ENCODE results near the gene GTF2A1L.

DNA sequence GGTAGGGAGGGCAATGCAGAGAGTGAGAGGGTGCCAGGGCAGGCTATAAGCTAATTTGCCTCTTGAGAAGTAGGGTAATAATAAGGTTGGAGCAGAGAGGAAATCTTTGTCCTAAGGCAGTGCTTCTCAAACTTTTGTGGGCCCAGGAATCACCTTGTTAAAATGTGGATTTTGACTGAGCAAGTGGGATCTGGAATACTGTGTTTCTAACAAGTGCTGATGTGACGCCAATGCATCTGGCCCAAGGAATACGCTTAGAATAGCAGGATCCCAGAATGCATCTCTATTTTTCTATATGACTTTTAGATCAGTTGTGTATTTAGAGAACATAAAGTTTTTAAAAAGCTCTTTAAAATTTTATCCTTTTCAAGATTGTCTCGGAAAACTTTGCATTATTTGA is 29.7 kb upstream of the GTF2A1L start:
- TF ChIP-seq, protein P1, sequence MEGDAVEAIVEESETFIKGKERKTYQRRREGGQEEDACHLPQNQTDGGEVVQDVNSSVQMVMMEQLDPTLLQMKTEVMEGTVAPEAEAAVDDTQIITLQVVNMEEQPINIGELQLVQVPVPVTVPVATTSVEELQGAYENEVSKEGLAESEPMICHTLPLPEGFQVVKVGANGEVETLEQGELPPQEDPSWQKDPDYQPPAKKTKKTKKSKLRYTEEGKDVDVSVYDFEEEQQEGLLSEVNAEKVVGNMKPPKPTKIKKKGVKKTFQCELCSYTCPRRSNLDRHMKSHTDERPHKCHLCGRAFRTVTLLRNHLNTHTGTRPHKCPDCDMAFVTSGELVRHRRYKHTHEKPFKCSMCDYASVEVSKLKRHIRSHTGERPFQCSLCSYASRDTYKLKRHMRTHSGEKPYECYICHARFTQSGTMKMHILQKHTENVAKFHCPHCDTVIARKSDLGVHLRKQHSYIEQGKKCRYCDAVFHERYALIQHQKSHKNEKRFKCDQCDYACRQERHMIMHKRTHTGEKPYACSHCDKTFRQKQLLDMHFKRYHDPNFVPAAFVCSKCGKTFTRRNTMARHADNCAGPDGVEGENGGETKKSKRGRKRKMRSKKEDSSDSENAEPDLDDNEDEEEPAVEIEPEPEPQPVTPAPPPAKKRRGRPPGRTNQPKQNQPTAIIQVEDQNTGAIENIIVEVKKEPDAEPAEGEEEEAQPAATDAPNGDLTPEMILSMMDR (IDR thresholded peaks at IDR 0.05; ENCODE audit: low read length) = no peak
- no peak for TF ChIP-seq EZH2 (IDR thresholded peaks at IDR 0.05; ENCODE audit: borderline replicate concordance, low read length)
